SK-N-SH treated with all-trans-retinoic acid at 6 μM for 48 hours (cell line): ENCODE data around the gene CYP27C1.

Source experiments
- ARNTL ChIP-seq: fragments of 450-650 bp; formaldehyde crosslinking; IDR thresholded peaks from 2 replicates; pipeline ENCODE4 v1.5.0; 2020; ENCODE audit warnings: low read depth, mild to moderate bottlenecking, moderate library complexity, borderline replicate concordance
- GLIS3 ChIP-seq: fragments of 250-450 bp; sonication (Bioruptor Pico); IDR thresholded peaks from 2 replicates; pipeline ENCODE4 v1.5.0; 2020; ENCODE audit warnings: mild to moderate bottlenecking, moderate library complexity
- OSR1 ChIP-seq: fragments of 250-450 bp; sonication (Bioruptor Pico); IDR thresholded peaks from 2 replicates; pipeline ENCODE4 v1.8.0; 2022; ENCODE audit warnings: moderate library complexity, mild to moderate bottlenecking, inconsistent platforms
- RARB ChIP-seq: fragments of 250-450 bp; sonication (Bioruptor Pico); IDR thresholded peaks from 2 replicates; pipeline ENCODE4 v1.8.0; 2021; ENCODE audit warnings: mild to moderate bottlenecking, moderate library complexity
- TOX ChIP-seq: fragments of 250-450 bp; sonication (Bioruptor Pico); IDR thresholded peaks from 2 replicates; pipeline ENCODE4 v1.8.0; 2021; ENCODE audit warnings: mild to moderate bottlenecking, moderate library complexity, borderline replicate concordance
- ZNF565 ChIP-seq: fragments of 450-650 bp; formaldehyde crosslinking; conservative IDR thresholded peaks from 2 replicates; pipeline ENCODE4 v1.5.0; 2020; ENCODE audit warnings: low read depth, mild to moderate bottlenecking, moderate library complexity
- ZNF70 ChIP-seq: fragments of 450-650 bp; formaldehyde crosslinking; IDR thresholded peaks from 2 replicates; pipeline ENCODE4 v1.5.0; 2020; ENCODE audit warnings: mild to moderate bottlenecking, moderate library complexity
- ZNF8 ChIP-seq: fragments of 450-650 bp; formaldehyde crosslinking; IDR thresholded peaks from 2 replicates; pipeline ENCODE4 v1.5.0; 2020; ENCODE audit warnings: mild to moderate bottlenecking, moderate library complexity
- TF ChIP-seq, protein P1 (sequence below): fragments of 250-450 bp; sonication (Bioruptor Pico); IDR thresholded peaks from 2 replicates; pipeline ENCODE4 v1.8.0; 2020; ENCODE audit warnings: mild to moderate bottlenecking, moderate library complexity, borderline replicate concordance
- TF ChIP-seq, protein P2 (sequence below): fragments of 250-450 bp; sonication (Bioruptor Pico); IDR thresholded peaks from 2 replicates; pipeline ENCODE4 v1.5.0; 2020; ENCODE audit warnings: mild to moderate bottlenecking, moderate library complexity
- TF ChIP-seq, protein P3 (sequence below): fragments of 250-450 bp; sonication (Bioruptor Pico); IDR thresholded peaks from 2 replicates; pipeline ENCODE4 v1.5.1; 2020; ENCODE audit warnings: low read depth, mild to moderate bottlenecking, moderate library complexity
- TF ChIP-seq, protein P4 (sequence below): fragments of 250-450 bp; sonication (Bioruptor Pico); IDR thresholded peaks from 2 replicates; pipeline ENCODE4 v1.5.1; 2021; ENCODE audit warnings: mild to moderate bottlenecking, moderate library complexity

DNA sequence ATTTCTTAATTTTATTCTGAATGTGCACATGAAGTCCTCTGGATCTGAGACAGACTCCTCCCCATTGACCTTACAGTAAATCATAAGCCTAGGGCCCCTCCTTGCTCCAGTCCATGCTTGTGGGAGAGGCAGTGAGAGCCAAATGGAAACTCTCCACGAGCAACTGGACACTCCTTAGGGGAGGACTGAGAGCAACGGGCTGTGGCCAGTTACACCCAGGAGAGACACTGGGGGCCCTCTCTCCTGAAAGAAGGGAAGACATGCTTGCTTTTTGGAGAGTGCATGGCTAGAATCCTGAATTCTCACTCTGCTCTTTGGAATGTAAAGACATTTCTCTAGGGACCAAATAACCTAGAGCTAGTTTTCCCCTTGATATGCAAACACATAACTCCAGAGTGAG lies 64.2 kb downstream of the CYP27C1 start:
- no peak for TF ChIP-seq ZNF565
- no peak for TF ChIP-seq RARB (CRISPR knock-in tag)
- TF ChIP-seq GLIS3, result no peak
- TF ChIP-seq, protein P1, sequence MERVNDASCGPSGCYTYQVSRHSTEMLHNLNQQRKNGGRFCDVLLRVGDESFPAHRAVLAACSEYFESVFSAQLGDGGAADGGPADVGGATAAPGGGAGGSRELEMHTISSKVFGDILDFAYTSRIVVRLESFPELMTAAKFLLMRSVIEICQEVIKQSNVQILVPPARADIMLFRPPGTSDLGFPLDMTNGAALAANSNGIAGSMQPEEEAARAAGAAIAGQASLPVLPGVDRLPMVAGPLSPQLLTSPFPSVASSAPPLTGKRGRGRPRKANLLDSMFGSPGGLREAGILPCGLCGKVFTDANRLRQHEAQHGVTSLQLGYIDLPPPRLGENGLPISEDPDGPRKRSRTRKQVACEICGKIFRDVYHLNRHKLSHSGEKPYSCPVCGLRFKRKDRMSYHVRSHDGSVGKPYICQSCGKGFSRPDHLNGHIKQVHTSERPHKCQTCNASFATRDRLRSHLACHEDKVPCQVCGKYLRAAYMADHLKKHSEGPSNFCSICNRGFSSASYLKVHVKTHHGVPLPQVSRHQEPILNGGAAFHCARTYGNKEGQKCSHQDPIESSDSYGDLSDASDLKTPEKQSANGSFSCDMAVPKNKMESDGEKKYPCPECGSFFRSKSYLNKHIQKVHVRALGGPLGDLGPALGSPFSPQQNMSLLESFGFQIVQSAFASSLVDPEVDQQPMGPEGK (CRISPR knock-in tag), result no peak
- TF ChIP-seq ZNF70 (CRISPR knock-in tag), result no peak
- no peak for TF ChIP-seq ZNF8 (CRISPR knock-in tag)
- TF ChIP-seq, protein P2, sequence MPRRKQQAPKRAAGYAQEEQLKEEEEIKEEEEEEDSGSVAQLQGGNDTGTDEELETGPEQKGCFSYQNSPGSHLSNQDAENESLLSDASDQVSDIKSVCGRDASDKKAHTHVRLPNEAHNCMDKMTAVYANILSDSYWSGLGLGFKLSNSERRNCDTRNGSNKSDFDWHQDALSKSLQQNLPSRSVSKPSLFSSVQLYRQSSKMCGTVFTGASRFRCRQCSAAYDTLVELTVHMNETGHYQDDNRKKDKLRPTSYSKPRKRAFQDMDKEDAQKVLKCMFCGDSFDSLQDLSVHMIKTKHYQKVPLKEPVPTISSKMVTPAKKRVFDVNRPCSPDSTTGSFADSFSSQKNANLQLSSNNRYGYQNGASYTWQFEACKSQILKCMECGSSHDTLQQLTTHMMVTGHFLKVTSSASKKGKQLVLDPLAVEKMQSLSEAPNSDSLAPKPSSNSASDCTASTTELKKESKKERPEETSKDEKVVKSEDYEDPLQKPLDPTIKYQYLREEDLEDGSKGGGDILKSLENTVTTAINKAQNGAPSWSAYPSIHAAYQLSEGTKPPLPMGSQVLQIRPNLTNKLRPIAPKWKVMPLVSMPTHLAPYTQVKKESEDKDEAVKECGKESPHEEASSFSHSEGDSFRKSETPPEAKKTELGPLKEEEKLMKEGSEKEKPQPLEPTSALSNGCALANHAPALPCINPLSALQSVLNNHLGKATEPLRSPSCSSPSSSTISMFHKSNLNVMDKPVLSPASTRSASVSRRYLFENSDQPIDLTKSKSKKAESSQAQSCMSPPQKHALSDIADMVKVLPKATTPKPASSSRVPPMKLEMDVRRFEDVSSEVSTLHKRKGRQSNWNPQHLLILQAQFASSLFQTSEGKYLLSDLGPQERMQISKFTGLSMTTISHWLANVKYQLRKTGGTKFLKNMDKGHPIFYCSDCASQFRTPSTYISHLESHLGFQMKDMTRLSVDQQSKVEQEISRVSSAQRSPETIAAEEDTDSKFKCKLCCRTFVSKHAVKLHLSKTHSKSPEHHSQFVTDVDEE (CRISPR knock-in tag), result no peak
- no peak for TF ChIP-seq ARNTL (CRISPR knock-in tag)
- no peak for TF ChIP-seq OSR1
- TF ChIP-seq TOX, result no peak
- TF ChIP-seq, protein P3, sequence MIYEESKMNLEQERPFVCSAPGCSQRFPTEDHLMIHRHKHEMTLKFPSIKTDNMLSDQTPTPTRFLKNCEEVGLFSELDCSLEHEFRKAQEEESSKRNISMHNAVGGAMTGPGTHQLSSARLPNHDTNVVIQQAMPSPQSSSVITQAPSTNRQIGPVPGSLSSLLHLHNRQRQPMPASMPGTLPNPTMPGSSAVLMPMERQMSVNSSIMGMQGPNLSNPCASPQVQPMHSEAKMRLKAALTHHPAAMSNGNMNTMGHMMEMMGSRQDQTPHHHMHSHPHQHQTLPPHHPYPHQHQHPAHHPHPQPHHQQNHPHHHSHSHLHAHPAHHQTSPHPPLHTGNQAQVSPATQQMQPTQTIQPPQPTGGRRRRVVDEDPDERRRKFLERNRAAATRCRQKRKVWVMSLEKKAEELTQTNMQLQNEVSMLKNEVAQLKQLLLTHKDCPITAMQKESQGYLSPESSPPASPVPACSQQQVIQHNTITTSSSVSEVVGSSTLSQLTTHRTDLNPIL (CRISPR knock-in tag), result no peak
- TF ChIP-seq, protein P4, sequence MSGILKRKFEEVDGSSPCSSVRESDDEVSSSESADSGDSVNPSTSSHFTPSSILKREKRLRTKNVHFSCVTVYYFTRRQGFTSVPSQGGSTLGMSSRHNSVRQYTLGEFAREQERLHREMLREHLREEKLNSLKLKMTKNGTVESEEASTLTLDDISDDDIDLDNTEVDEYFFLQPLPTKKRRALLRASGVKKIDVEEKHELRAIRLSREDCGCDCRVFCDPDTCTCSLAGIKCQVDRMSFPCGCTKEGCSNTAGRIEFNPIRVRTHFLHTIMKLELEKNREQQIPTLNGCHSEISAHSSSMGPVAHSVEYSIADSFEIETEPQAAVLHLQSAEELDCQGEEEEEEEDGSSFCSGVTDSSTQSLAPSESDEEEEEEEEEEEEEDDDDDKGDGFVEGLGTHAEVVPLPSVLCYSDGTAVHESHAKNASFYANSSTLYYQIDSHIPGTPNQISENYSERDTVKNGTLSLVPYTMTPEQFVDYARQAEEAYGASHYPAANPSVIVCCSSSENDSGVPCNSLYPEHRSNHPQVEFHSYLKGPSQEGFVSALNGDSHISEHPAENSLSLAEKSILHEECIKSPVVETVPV, result no peak
